T-helper 22 cell (primary cell): Measurements from ENCODE around the gene SHANK2.

Source experiments
- DNase-seq: peaks from one replicate; pipeline ENCODE4 v3.0.0-alpha.2; 2020; ENCODE audit warnings: low read depth

Gene SHANK2

DNA sequence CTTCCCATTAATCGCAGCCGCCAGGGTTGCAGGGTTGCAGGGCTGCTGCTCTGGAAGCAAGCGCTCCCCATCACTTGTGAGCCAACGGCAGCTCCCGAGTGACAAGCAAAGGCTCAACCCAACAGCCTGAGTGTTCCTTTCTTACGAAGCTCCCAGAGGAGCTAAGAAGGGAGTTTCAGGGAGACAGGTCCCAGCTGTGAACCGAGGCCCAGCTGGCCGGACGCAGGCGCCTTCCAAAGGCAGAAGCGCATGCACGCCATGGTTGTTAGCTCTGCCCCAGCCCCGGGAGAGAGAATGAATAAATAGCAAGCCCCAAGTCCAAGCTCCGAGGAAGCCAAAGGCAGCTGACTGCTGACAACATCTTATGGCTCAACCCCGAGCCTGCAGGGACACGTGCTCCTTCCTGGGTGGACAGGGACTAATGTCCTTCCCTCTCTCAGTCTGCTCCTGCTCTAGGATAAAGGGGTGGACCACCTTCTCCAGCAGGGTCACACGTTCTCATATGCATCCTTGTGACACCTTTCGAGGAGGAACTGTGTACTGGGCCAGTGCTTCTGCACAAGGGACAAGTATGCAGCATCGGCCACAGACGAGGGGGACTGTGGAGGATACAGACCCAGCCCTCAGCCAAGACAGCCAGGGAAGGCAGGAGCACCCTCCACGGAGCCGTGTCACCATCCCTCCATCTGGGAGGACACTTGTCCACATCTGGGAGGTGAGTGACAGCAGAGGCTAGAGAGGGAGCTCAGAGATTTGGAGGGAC lies 29.9 kb downstream of the SHANK2 start:
- no peak for DNase-seq

DNA sequence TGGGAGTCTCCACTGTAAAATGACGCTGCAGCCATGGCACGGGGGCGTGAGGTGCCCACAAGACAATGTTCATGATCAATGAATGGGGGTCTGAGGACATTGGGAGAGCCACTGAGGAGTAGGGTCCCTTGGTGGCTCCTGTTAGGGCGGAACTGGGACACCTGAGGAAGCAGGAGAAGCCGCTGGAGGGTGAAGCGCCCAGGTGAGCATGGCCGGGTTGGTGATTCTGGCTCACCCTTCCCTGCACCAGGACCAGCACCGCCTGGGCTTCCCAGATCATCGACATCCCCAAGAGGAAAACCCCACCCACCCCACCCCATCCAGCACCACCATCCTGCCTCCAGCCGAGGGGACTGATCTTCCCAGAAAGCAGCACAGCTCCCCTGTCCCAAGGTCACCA lies 30.6 kb downstream of the SHANK2 start:
- no peak for DNase-seq

DNA sequence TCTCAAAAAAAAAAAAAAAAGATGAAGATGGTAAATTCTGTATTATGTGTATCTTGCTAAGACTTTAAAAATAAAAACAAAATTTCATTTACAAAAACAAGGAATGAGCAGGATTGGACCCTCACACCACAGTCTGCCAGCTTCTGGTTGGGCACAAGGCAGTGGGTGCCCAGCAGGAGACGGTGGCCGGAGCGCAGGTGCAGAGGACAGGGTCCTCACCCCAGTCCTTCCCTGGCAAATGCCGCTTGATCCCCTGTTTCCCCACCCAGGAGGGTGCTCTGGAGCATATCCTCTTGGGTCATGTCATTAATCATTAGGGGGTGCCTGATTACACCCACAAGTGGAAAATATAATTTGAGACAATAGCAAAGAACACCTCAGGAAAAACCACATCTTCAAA lies 31.2 kb downstream of the SHANK2 start:
- DNase-seq: no peak

DNA sequence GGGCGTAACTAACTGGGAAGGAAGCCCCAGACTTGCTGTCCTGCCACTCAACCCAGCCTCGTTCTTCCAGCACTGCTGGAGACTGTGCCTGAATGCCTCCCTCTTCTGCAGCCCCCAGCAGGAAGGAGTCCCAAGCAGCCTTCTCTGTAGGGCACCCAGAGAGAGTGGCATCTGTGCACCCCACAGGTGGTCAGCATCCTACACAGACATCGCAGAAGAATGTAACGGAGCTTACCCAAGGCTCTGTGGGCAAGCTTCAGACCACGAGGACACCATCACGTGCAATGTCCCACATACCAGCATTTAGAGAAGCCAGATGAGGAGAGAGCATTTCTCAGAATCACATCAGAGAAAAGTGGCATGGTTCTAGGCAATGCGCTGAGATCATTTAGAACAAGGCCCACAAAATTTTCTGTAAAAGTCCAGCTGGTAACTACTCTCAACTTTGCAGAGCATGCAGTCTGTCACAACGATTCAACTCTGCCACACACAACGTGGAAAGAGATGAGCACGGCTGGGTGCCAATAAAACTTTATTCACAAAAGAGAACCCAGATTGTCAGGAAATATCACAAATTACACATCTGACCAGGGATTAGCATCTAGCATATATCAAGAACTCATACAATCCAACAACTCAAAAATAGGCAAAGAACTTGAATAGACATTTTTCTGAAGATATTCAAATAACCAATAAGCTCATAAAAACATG lies 33.4 kb downstream of the SHANK2 start:
- no peak for DNase-seq

DNA sequence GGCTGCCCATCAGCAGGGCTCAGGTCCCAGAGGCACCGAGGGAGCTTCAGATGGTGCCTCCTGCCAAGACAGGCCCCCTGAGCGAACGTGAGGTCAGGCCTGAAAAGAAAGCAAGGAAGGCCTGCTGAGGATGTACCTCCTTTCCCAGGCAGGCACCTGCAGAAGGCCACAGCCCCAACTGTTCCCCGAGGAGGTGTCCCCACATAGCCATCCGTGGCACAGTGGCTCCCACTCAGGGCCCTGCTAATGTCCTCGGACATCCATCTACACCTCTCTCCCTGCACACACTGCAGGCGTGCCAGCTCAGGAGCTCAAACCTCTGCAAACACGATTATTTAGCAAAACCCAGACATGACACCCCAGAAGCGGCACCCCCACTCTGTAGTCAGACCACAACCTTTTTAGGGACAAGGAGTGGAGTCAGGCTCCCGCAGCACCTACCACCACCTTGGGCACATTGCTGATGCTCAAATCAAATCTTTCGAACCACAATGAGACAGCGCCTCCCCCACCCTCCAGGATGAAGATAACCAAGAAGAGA lies 36.9 kb downstream of the SHANK2 start:
- no peak for DNase-seq

DNA sequence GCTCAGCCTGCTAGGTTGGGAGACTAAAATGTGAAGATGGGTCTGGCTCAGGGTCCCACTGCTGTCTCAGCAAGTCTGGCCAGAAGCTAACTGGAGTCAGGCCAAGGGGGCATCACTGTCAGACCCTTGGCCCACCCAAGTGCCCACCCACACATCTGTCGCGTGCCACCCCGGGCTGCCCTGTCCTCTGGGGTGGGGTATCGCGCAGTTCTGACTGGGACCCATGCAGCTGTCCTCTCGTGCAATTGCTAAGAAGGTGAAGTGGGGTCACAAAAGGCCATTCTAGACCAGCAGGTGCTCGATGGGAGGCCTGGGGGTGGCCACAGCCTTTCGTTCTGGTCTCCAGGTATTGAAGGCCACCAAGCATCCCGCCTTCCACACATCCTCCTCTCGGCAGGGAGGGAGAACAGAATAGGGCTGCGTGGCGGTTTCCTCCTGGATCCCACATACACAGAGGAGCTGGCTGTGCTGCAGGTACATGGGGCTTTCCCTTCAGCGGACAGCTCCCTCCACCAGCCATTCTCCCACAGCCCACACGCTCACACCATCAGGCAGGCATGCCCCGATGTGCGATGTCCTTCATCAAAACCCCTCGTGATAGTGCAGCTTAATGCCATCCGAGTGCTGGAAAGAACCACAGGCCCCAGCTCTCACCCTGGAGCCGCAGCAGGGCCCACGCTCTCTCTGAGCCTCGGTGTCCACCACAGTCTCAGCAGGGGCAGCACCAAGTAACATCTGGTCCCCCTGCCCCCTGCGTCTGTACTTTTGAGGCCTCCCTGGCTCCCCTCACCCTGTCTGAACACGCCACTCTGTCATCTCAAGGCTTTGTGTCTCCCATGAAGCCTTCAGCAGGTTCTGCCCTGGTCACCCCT lies 37.6 kb downstream of the SHANK2 start:
- no peak for DNase-seq

DNA sequence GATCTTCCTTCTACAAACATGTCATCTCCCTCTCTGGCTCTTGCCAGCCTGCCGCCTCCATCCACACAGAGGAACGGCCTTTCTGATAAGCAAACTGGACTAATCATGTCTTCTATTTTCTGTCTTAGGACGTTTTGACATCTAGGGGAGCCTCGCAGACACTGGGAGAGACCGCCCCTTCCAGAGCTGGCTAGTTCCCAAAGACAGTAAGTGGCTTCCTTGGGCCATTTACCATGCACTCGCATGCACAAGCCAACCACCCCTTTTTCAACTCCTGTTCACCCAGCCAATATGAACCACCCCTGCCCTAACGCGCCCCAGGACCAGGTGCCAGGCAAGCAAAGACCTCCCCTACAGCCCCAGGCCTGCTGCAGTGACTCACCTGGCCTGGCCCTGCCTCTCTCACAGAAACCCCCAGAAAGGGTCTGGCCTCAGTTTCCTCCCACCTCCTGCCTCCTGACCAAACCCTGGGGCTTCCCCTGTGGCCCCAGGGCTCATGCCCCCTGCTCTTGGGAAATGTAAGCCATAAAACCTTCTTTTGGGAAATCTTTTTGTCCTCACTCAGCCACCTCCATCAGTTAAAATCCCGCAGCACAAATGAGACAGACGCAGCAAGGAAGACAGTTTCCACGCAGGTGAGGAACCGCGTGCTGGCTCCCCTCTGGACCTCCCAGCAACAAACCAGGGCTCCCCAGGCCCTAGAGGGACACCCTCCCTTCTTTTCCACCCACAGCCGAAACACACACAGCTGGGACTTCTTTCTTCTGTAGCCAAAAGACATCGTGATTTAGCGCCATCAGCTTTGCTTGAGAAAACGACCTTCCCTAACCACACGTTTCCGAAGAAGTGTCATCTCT lies 38.5 kb downstream of the SHANK2 start:
- no peak for DNase-seq

DNA sequence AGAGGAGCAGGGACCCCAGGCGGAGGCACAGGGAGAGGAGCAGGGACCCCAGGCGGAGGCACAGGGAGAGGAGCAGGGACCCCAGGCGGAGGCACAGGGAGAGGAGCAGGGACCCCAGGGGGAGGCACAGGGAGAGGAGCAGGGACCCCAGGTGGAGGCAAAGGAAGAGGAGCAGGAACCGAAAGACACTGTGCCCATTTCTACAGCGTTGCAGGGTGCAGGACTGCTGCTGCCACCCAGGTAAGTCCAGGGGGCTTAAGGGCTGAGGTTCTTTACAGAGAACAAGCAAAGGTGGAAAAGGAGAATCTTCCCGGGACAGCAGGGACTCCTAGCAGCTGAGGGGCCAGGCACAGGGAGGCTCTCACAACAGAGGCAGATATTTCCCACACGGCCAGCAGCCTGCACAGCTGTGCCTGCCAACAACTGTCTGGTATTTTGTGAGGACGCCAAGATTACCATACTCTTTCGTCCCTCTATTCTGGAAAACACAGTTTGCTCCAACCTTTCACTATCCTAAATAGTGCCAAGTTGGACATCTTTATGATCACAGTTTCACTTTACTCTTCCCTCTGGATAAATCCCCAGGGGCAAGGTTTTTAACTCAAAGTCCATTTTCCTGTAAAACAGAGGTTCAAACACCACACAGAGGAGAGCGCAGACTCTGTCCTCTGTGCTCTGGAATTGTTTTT lies 39.4 kb downstream of the SHANK2 start:
- no peak for DNase-seq

DNA sequence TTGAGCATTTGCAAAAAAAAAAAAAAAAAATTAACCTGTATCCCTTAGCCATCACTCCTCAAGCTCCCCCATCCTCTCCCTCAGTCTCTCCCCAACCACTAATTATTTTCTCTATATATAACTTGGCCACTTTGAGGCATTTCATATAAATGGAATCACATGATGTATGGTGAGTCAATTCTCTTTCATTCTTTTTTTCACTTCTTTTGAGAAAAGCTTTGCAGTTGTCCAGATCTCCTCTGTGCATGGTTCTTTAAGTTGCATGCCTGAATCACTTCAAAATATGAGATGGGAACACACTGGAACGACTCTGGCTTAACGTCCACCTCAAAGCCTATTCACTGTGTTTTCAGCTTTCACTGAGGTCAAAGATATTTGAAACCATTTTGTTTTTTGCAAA lies 40.7 kb downstream of the SHANK2 start:
- DNase-seq: no peak

DNA sequence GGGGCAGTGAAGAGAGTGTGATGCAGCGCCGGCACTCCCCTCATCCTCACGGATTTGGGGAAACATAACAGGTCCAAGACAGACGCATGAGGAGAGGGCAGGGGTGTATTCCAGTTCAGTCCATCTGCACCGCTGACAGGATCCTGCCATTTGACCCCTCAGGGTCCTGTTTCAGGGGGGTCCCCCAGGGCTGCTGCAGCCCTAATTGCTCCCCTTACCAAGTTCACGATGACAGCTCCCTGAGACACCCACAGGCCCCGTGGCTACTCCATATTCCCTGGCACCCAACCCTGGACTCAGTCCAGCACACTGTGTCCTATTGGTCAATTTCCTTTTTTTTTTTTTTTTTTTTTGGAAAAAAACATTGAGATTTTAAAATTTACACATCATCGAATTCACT lies 41.5 kb downstream of the SHANK2 start:
- DNase-seq: no peak

DNA sequence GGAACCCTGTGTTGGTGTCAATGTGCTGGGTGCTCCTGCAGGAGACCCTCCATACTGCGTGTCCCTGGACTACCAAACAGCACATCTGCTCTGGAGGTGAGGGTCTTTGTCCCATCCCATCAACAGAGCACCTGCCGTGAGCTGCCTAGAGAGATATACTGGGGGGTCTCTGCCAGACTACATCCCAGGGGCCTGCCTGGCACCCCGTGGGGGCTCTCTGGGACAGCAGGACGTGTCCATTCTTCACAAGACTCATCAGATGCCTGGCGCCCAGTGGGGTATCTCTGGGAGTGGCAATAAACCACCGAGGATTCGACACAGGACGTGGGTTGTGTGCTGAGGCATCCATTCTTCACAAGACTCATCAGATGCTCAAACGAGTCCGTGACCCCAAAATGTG lies 42.7 kb downstream of the SHANK2 start:
- no peak for DNase-seq

DNA sequence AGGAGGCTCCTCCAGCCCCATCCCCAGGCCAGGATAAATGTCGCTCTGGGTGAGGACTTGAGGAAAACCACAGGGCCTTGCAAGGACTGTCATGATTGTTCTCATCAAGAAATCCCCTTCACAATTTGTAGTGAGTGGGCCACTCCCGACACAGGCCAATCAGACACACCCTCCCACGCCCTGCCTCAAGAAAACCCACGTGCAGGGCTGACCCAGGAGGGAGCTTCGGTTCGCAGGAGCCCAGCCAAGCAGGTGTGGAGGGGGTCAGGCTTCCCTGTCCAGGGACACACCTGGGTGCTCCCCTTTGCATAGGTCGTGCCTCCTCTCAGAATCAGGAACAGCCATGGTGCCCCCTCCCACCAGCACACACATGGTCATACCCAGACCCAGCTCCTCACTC lies 43.2 kb downstream of the SHANK2 start:
- no peak for DNase-seq

DNA sequence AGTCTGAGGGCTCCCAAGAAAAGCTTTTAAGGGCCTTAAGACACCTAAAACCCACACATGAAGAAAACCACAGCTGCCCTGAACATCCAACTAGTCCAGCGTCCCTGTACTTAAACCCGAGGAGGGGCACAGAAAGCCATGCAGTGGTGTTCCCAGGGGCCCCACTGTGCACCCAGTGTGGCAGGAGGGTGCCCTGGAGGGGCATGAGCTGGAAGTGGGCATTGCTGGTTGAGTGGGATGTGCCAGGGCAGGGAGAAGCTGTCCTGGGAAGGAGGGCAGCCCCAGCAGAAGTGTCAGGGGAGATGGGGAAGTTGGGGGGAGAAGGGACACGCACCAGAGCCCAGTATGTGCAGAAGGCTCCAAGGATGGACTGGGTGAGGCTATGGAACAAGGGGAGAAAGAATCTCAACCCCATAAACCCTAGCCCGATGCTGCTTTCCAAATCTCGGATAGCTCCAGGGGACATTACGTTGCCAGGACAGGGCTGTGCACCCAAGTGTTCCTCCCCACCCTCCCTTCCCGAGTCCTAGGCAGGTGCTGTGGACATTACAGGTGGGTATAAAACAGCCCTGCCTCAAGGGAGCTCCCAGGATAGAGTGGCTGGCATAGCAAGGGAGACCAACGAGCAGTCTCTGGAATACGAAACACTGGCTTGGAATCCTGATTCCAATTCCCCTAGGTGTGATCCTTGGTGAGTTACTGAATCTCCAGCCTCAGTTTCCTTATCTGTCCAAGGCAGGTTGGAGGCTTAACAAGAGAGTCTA lies 44.2 kb downstream of the SHANK2 start:
- DNase-seq: no peak

DNA sequence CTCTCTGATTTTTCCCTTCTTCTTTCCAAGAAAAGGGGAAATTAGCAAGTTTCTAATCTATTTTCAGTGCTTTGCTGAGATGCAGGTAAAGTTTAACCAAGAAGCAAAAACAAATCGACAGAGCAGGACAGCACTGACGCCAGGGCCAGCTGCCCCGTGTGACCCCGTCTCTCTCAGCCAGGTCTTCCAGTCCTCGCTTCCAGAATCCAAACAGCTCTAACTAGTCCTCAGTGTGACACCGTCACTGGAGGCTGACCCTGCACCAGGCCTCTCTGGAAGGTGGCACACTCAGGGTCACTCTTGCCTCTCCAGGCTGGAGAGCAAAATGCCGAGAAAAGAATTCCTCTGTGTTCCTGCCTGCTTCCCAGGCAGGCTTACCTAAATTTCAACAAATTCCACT lies 44.8 kb downstream of the SHANK2 start:
- no peak for DNase-seq

DNA sequence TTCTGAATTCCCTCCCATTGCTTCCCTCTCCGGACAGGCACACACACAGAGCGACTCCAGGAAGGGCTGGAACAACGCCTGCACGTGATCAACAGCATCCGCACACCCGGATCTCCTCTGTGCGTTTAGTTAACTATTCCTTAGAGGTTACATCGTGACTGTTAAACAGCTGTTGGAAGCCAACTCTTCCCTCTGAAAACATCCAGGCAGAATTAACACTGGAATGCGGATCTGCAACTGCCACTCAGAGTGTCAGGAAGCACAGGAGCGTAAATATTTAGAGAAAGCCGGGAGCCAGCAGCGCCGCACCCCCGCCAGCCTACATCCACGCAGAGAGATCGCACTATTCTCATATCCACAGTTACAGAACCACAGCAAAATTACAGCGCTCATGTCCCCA lies 46.2 kb downstream of the SHANK2 start:
- DNase-seq: no peak

DNA sequence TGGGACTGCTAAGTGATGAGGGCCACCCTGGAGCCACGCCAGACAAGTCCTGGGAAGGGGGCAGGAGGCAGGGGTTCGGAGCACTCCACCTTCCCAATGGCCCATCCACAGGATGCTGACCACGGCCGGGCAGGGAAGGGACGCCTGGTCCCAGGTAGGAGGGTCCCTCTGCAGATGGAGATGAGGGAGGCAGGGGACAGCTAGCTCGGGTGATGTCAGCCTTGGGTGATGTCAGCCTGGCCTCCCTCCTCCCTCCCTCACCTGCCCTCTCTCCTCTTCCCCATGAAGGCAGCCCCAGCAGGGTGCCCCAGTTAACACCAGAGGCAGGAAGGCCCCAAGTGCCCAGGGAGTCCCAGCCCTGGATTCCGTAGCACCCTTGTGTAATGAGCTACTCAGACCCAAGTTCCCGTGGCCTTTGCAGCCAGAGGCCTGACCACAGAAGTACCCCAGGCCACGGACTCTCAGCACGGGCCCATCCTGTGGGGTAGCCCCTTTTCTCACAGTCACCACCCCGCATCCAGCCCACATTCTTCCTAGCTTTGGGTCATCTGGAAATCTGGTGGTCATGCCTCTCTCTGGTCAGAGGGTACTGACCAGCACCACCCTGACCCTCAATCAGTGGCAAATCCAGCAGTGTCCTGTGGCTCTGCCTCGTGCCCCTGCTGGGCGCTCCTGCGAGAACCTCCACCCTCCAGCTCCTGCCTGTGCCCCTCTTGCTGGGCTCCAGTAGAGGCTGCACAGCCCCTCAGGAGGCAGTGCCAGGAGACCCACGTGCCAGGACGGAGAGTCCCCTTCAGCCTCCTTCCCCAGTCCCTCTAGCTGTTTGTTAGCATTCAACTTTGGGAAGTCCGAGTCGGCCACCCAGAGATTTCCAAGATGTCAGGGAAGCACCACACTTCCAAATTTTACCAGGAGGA lies 47.4 kb downstream of the SHANK2 start:
- no peak for DNase-seq

DNA sequence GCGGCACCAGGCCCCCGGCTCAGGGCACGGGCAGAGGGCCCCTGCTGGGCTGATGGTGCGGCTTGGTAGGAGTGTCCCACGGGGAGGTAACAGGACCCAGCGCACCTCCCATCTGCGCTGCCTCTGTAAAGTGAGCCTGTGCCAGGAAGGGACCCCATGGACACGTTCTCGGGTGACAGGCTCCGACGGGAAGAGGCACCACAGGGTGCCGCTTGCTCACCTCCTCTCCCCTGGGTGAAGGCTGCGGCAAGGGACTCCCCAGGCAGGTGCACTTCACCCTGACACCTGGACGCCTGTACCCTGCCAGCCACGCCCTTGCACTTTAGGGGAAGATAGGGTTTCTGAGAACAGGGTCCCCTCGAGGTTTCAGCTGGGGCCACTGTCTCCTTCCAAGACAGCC lies 48.1 kb downstream of the SHANK2 start:
- no peak for DNase-seq

DNA sequence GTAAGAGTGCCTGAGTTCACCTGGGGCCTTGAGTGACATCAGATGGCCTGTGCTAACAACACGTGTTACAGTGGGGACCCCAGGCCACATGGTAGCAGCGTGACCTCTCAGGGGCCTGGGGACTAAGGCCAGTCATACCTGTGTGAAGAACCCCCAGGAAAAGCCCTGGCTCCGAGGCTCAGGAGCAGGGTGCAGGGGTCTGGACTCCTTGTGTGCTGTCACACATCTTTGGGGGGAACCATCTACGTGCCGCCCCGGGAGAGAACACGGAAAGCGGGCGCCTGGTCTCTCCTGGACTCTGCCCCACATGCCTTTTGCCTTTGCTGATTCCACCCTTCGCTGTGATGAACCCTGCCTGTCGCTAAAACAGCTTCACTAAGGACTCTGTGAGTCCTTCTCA lies 48.7 kb downstream of the SHANK2 start:
- no peak for DNase-seq

DNA sequence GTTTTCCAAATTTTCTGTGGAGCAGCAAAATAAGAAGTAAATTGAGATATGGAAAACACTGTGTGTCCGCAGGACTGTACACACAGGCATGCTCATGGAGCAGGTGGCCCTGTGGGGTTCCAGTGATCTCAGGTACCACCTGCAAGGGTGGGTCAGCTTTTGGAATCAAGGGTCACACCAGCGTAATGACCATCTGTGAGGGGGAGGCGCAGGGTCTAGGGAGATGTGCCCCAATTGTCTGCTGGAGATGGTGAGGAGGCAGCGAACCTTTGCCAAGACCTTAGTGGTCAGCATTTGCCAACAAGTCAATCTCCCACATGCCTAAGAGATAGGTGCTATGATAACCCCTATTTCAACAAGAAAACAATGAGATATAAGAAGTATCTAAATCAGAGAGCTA lies 49.4 kb downstream of the SHANK2 start:
- no peak for DNase-seq
